ENCODE results near the gene RMRP. TPM values are rescaled to one million over a fixed set of nuclear protein-coding genes. Genes with fewer than 3 reads are reported as not detected.

Gene RMRP
- total and polyA plus RNA-seq, 9 of the 15 experiments (the other 6 are each of a cell fraction or from before 2014, with no cell fraction given), result 75.7 to 89,974 (median 13,378) TPM; not detected in 3

DNA sequence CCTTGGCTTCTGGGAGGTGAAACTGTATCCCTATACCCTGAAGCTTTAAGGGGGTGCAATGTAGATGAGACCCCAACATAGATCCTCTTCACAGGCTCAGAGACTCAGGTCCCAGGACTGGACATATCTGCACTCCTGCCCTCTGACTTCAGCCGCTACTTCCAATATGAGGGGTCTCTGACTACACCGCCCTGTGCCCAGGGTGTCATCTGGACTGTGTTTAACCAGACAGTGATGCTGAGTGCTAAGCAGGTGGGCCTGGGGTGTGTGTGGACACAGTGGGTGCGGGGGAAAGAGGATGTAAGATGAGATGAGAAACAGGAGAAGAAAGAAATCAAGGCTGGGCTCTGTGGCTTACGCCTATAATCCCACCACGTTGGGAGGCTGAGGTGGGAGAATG lies 21.3 kb upstream of the RMRP start:
- Histone ChIP-seq H3K9me3 (replicated peaks; ENCODE audit: control insufficient read depth, insufficient read depth, low read depth, low read length) (no peaks in the 10 kb centered on the region), H3K9me1 (ENCODE audit: control insufficient read depth, insufficient read depth, low read length) (no peaks in the 10 kb centered on the region), H3K4me1 (replicated peaks in 1 of 2; ENCODE audit: control insufficient read depth in 2 of 2, insufficient read depth in 2 of 2, low read length in 2 of 2) (peaks cover 4 to 9% of the 10 kb centered on the region in 2 experiments; a peak in 4 of 5 replicates), H3K9ac (ENCODE audit: insufficient read depth in 1 of 2, low read depth in 2 of 2, low read length in 2 of 2) (no peak overlapping the region), H3K27me3 (ENCODE audit: control insufficient read depth in 2 of 2, insufficient read depth in 2 of 2, low read length in 2 of 2) (no peaks in the 10 kb centered on the region), H3K4me3 (no peak overlapping the region), H3K4me2 (ENCODE audit: insufficient read depth, low read length) (no peak overlapping the region), H4K20me1 (replicated peaks; ENCODE audit: control insufficient read depth, insufficient read depth, low read length) (no peaks in the 10 kb centered on the region), H3K27ac (ENCODE audit: extremely low read depth, low read depth, low read length) (no peak overlapping the region), H2AFZ (ENCODE audit: low read depth, low read length) (no peak overlapping the region), H3K79me2 (ENCODE audit: control insufficient read depth, insufficient read depth, low read length) (no peaks in the 10 kb centered on the region), H3K36me3 (ENCODE audit: control insufficient read depth, insufficient read depth, low read length) (peaks cover 5% of the 10 kb centered on the region; the same call in 2 of the 3 replicates)
- in situ Hi-C loops (cut with MboI) (no loop called here), intact Hi-C loops (cut with micrococcal nuclease) (no loop called here)
- CTCF ChIA-PET (ENCODE audit: low intra/inter-chr PET ratio), result no interaction called here
- 74% methylated on average over 4 of the region's 5 CpGs for WGBS (ENCODE audit: insufficient coverage, low coverage, missing lambda C conversion rate)
- DNase-seq (ENCODE audit: extremely low read depth in 1 of 4, low spot score in 3 of 4), result no peak
- TF ChIP-seq RERE (CRISPR knock-in tag; IDR thresholded peaks at IDR 0.05; ENCODE audit: borderline replicate concordance) (no peak), PCBP2 (IDR thresholded peaks at IDR 0.05; ENCODE audit: low read depth, low read length, poor library complexity, severe bottlenecking) (no peak), GATA2 (CRISPR knock-in tag; IDR thresholded peaks at IDR 0.05) (no peak), CBX5 (IDR thresholded peaks at IDR 0.05; ENCODE audit: borderline replicate concordance, low read depth) (no peak)
- FAIRE-seq, result no peak
- no peak for ATAC-seq
- POLR2A ChIA-PET, result interaction anchor here (0.7 to 1.9 kb wide), 4 partner anchors 10 to 53 kb away, joined by 3 to 6 read pairs (median 4); partner anchors contain the start of genes ARHGEF39, CREB3, TLN1 and TPM2
- no TSS peak for BruUV-seq (replicated peaks)
